ENCODE results near the gene SH3RF2.

The SH3RF2 gene

DNA sequence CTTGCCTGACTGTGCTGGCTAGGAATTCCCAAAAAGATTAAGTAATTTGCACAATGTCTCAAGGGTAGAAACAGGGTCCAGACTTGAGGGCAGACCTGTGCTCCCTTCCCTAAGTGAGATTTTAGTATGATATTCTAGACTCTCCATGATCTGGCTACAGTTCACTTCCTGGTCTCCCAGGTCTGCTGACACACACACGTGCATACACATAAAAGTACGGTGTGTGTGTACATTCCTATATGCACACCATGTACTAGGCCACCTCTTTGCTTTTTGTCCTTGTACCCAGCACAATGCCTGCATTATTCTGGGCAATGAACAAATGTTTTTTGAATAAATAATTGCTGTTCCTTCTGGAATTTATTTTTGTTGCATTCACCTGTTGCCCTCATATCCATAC is 83.7 kb downstream of the SH3RF2 start:
- in situ Hi-C loops (cut with HindIII; ENCODE audit: low sequenced_read_pairs) = no loop called here
- H3K4me3 ChIP-seq (ENCODE audit: low read depth, low read length) = no peak overlapping the region
- no peak for DNase-seq (ENCODE audit: low read depth)
- TF ChIP-seq, protein P1, sequence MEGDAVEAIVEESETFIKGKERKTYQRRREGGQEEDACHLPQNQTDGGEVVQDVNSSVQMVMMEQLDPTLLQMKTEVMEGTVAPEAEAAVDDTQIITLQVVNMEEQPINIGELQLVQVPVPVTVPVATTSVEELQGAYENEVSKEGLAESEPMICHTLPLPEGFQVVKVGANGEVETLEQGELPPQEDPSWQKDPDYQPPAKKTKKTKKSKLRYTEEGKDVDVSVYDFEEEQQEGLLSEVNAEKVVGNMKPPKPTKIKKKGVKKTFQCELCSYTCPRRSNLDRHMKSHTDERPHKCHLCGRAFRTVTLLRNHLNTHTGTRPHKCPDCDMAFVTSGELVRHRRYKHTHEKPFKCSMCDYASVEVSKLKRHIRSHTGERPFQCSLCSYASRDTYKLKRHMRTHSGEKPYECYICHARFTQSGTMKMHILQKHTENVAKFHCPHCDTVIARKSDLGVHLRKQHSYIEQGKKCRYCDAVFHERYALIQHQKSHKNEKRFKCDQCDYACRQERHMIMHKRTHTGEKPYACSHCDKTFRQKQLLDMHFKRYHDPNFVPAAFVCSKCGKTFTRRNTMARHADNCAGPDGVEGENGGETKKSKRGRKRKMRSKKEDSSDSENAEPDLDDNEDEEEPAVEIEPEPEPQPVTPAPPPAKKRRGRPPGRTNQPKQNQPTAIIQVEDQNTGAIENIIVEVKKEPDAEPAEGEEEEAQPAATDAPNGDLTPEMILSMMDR (IDR thresholded peaks at IDR 0.05; ENCODE audit: low read depth, low read length, missing control alignments) = no peak

- in situ Hi-C loops (cut with HindIII; ENCODE audit: low sequenced_read_pairs) = no loop called here
- TF ChIP-seq, protein P1 (IDR thresholded peaks at IDR 0.05; ENCODE audit: low read depth, low read length, missing control alignments) = no peak
- no peak for DNase-seq (ENCODE audit: low read depth)
- no peak overlapping the region for H3K4me3 ChIP-seq (ENCODE audit: low read depth, low read length)
Measured at GRCh38 chr5:146024034-146024433, 87.7 kb downstream of the SH3RF2 start.

DNA sequence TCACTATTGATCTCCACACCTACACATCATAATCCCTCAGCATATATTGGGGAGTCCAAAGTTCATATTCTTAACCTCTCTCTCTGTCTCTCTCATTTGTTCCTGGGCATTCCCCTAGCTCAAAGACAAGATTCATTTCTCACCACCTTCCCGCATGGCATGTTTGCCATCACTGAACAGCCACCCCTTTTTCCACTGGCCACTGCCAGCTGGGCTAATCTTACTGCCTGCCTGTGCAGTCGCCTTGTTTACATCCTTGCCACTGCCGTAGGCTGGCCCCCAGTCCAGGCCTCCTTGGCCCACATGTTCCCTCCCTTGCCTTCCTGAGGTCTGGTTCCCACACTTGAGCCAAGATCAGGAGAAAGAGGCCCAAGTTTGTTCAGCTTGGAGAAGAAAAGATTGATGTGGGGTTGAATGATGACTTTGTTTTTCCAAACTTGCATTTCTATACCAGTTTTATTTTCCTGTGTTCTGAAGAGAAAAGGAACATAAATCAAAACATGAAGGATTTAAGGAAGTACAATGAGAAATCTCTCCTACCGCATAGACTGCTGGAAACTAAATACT is 88.8 kb downstream of the SH3RF2 start:
- in situ Hi-C loops (cut with HindIII; ENCODE audit: low sequenced_read_pairs) = no loop called here
- TF ChIP-seq, protein P1 (IDR thresholded peaks at IDR 0.05; ENCODE audit: low read depth, low read length, missing control alignments) = no peak
- no peak for DNase-seq (ENCODE audit: low read depth)
- no peak overlapping the region for H3K4me3 ChIP-seq (ENCODE audit: low read depth, low read length)

GRCh38 chr5:146025681-146026080 is 89.3 kb downstream of the SH3RF2 start:
- no peak for DNase-seq (ENCODE audit: low read depth)
- in situ Hi-C loops (cut with HindIII; ENCODE audit: low sequenced_read_pairs) = no loop called here

GRCh38 chr5:146026307-146027010 is 90.1 kb downstream of the SH3RF2 start:
- H3K4me3 ChIP-seq (ENCODE audit: low read depth, low read length) = no peak overlapping the region
- no peak for DNase-seq (ENCODE audit: low read depth)
- TF ChIP-seq, protein P1 (IDR thresholded peaks at IDR 0.05; ENCODE audit: low read depth, low read length, missing control alignments) = no peak
- in situ Hi-C loops (cut with HindIII; ENCODE audit: low sequenced_read_pairs) = no loop called here

More at GRCh38 chr5:146025681-146026080, 89.3 kb downstream of the SH3RF2 start:
- TF ChIP-seq, protein P1 (IDR thresholded peaks at IDR 0.05; ENCODE audit: low read depth, low read length, missing control alignments) = no peak
- no peak overlapping the region for H3K4me3 ChIP-seq (ENCODE audit: low read depth, low read length)

DNA sequence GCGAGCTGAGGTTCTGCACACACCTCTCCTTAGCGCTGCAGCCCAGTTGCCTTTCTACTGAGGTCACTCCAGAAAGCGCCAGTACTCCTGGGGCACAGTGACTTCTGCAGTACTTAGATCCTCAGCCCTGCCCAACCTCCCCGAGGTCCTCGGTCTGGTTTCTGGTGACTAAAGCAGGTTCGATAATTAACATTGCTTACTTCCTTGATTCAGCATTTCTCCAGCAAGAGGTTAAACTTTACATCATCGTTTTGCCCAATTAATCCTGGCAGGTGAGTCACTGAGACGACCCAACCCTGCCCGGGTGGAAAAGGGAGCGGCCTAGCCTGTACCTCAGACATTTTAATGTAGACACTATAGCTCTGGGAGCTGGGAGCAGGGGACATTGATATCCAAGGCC is 91.4 kb downstream of the SH3RF2 start:
- in situ Hi-C loops (cut with HindIII; ENCODE audit: low sequenced_read_pairs) = no loop called here
- TF ChIP-seq, protein P1 (IDR thresholded peaks at IDR 0.05; ENCODE audit: low read depth, low read length, missing control alignments) = no peak
- DNase-seq (ENCODE audit: low read depth) = no peak
- H3K4me3 ChIP-seq (ENCODE audit: low read depth, low read length) = no peak overlapping the region

Data from astrocyte of the cerebellum (primary cell).